ENCODE measurements around the gene ARHGEF25.

Gene ARHGEF25

DNA sequence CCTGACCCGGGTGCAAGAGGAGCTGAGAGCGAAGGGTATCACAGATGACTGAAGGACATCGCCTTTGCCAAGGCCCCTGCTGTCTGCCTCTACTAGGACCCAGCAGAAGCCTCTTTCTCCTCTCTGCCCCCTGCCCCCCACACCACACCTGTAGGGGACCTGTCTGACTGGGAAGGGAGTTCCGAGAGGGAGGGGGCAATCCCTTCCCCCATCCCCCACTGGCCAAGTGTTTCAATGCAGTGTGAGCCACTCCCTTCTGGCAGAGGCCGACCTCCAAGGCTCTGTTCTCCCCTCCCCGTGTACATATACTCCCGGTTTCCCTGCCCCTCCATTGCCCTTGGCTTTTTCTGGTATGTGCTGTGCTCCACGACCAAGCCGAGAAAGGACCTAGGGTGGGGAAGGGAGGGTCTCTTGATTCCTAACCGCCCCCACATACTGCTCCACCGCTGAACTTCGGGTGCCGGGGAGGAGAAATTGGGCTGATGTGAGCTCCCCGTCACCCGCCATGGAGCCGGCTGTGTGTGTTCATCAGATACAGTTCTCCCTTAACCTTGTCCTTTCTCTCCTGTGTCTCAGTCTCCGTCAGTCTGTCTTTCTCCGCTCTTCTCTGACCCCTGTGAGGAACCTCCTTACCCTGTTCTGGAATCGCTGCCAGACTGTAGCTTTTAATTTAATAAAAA, 2.0 kb upstream of the ARHGEF25 start (continued):
- TF ChIP-seq, protein P1, sequence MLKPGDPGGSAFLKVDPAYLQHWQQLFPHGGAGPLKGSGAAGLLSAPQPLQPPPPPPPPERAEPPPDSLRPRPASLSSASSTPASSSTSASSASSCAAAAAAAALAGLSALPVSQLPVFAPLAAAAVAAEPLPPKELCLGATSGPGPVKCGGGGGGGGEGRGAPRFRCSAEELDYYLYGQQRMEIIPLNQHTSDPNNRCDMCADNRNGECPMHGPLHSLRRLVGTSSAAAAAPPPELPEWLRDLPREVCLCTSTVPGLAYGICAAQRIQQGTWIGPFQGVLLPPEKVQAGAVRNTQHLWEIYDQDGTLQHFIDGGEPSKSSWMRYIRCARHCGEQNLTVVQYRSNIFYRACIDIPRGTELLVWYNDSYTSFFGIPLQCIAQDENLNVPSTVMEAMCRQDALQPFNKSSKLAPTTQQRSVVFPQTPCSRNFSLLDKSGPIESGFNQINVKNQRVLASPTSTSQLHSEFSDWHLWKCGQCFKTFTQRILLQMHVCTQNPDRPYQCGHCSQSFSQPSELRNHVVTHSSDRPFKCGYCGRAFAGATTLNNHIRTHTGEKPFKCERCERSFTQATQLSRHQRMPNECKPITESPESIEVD (tag by site-specific recombination; IDR thresholded peaks at IDR 0.05), result no peak
- TF ChIP-seq SCRT2 (tag by site-specific recombination; IDR thresholded peaks at IDR 0.05) (no peak), ZNF311 (tag by site-specific recombination; IDR thresholded peaks at IDR 0.05; ENCODE audit: borderline replicate concordance) (no peak)

DNA sequence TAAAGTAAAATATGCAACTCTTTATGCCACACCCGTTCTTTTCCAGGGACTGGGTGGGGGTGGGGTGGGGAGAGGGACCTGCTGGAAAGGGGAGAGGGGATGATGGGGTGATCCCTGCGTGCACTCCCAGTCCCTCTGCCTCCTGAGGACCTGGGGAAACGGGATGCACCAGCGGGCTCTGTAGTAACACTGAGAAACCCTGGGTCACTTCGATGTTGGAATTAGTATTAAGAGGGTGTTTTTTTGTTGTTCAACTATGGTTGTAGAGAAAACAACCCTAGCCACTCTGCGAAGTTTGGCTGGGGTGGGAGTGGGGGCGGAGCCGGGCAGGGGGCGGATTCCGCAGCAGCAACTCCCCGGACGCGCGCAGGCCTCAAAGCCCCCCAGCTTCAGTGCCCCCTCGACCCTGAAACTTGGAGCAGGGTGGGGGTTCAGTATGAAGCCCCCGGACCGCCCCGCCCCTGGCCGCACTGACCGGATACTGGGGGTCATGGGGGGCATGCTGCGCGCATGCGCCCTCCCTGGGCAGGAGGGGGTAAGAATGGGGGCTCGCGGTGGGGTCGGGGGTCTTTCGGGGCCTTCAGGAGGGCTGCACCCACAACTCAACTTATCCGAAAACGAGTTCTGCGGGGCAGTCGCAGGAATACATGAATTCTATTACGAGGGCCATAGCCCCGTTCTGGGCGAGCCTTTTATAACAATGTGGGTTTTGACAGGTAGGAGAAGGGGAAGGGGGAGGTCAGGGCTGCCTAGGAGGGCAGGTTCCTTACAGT, 1.3 kb upstream of the ARHGEF25 start:
- peaks cover 0 to 42% of the 10 kb centered on the region in 2 experiments; a peak in 1 of 3 replicates for H3K36me3 ChIP-seq (ENCODE audit: control insufficient read depth in 2 of 2, insufficient read depth in 1 of 2, low read length in 2 of 2)
- peaks cover 7% of the 10 kb centered on the region for H3K4me1 ChIP-seq (ENCODE audit: control insufficient read depth, insufficient read depth, low read length)
- no peak for TF ChIP-seq ZNF677 (tag by site-specific recombination; IDR thresholded peaks at IDR 0.05)
- no peak for TF ChIP-seq ZNF23 (tag by site-specific recombination; IDR thresholded peaks at IDR 0.05; ENCODE audit: borderline replicate concordance)
- TF ChIP-seq TRIM28 (IDR thresholded peaks at IDR 0.05; ENCODE audit: borderline replicate concordance, low read length), result no peak
- TF ChIP-seq ZNF311 (tag by site-specific recombination; IDR thresholded peaks at IDR 0.05; ENCODE audit: borderline replicate concordance), result no peak
- TF ChIP-seq, protein P1 (tag by site-specific recombination; IDR thresholded peaks at IDR 0.05), result no peak
- TF ChIP-seq, protein P2, sequence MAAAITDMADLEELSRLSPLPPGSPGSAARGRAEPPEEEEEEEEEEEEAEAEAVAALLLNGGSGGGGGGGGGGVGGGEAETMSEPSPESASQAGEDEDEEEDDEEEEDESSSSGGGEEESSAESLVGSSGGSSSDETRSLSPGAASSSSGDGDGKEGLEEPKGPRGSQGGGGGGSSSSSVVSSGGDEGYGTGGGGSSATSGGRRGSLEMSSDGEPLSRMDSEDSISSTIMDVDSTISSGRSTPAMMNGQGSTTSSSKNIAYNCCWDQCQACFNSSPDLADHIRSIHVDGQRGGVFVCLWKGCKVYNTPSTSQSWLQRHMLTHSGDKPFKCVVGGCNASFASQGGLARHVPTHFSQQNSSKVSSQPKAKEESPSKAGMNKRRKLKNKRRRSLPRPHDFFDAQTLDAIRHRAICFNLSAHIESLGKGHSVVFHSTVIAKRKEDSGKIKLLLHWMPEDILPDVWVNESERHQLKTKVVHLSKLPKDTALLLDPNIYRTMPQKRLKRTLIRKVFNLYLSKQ (tag by site-specific recombination; IDR thresholded peaks at IDR 0.05; ENCODE audit: borderline replicate concordance), result no peak
- no peak for TF ChIP-seq MEIS1 (CRISPR knock-in tag; IDR thresholded peaks at IDR 0.05; ENCODE audit: borderline replicate concordance)
- TF ChIP-seq ZNF830 (tag by site-specific recombination; IDR thresholded peaks at IDR 0.05; ENCODE audit: low read depth), result no peak
- TF ChIP-seq, protein P3, sequence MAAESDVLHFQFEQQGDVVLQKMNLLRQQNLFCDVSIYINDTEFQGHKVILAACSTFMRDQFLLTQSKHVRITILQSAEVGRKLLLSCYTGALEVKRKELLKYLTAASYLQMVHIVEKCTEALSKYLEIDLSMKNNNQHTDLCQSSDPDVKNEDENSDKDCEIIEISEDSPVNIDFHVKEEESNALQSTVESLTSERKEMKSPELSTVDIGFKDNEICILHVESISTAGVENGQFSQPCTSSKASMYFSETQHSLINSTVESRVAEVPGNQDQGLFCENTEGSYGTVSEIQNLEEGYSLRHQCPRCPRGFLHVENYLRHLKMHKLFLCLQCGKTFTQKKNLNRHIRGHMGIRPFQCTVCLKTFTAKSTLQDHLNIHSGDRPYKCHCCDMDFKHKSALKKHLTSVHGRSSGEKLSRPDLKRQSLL (tag by site-specific recombination; IDR thresholded peaks at IDR 0.05), result no peak
- TF ChIP-seq, protein P4, sequence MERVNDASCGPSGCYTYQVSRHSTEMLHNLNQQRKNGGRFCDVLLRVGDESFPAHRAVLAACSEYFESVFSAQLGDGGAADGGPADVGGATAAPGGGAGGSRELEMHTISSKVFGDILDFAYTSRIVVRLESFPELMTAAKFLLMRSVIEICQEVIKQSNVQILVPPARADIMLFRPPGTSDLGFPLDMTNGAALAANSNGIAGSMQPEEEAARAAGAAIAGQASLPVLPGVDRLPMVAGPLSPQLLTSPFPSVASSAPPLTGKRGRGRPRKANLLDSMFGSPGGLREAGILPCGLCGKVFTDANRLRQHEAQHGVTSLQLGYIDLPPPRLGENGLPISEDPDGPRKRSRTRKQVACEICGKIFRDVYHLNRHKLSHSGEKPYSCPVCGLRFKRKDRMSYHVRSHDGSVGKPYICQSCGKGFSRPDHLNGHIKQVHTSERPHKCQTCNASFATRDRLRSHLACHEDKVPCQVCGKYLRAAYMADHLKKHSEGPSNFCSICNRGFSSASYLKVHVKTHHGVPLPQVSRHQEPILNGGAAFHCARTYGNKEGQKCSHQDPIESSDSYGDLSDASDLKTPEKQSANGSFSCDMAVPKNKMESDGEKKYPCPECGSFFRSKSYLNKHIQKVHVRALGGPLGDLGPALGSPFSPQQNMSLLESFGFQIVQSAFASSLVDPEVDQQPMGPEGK (tag by site-specific recombination; IDR thresholded peaks at IDR 0.05), result no peak
- TF ChIP-seq ZNF530 (tag by site-specific recombination; IDR thresholded peaks at IDR 0.05; ENCODE audit: low read depth), result no peak
- no peak for TF ChIP-seq REPIN1 (tag by site-specific recombination; IDR thresholded peaks at IDR 0.05; ENCODE audit: low read depth)
- TF ChIP-seq ZNF16 (tag by site-specific recombination; IDR thresholded peaks at IDR 0.05; ENCODE audit: low read depth), result no peak
- TF ChIP-seq, protein P5, sequence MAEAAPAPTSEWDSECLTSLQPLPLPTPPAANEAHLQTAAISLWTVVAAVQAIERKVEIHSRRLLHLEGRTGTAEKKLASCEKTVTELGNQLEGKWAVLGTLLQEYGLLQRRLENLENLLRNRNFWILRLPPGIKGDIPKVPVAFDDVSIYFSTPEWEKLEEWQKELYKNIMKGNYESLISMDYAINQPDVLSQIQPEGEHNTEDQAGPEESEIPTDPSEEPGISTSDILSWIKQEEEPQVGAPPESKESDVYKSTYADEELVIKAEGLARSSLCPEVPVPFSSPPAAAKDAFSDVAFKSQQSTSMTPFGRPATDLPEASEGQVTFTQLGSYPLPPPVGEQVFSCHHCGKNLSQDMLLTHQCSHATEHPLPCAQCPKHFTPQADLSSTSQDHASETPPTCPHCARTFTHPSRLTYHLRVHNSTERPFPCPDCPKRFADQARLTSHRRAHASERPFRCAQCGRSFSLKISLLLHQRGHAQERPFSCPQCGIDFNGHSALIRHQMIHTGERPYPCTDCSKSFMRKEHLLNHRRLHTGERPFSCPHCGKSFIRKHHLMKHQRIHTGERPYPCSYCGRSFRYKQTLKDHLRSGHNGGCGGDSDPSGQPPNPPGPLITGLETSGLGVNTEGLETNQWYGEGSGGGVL (tag by site-specific recombination; IDR thresholded peaks at IDR 0.05), result no peak
- TF ChIP-seq ZFP37 (tag by site-specific recombination; IDR thresholded peaks at IDR 0.05), result no peak
- H3K27ac ChIP-seq (ENCODE audit: extremely low read depth, low read depth, low read length), result no peak overlapping the region
- POLR2A ChIA-PET, result interaction anchor here (0.7 to 1.4 kb wide), 4 partner anchors 11 to 216 kb away, joined by 3 to 5 read pairs (median 4); no protein-coding TSS in a partner anchor
- no peak overlapping the region for H3K4me3 ChIP-seq (ENCODE audit: low read depth, low read length)
- CTCF ChIA-PET, result interaction anchor here (0.8 to 2.5 kb wide), 4 partner anchors 11 to 140 kb away, joined by 3 to 9 read pairs (median 4); no protein-coding TSS in a partner anchor
- H3K9me3 ChIP-seq (ENCODE audit: control insufficient read depth, insufficient read depth, low read depth, low read length), result no peaks in the 10 kb centered on the region

All from HEK293 (cell line).